Measurements from ENCODE around the gene RARRES2. TPM values are rescaled to one million over a fixed set of nuclear protein-coding genes. Genes with fewer than 3 reads are reported as not detected.

The RARRES2 gene
- not detected in 5 replicates for total RNA-seq (2022; extraction: Qiagen RNA extraction; ENCODE audit: low read depth)

DNA sequence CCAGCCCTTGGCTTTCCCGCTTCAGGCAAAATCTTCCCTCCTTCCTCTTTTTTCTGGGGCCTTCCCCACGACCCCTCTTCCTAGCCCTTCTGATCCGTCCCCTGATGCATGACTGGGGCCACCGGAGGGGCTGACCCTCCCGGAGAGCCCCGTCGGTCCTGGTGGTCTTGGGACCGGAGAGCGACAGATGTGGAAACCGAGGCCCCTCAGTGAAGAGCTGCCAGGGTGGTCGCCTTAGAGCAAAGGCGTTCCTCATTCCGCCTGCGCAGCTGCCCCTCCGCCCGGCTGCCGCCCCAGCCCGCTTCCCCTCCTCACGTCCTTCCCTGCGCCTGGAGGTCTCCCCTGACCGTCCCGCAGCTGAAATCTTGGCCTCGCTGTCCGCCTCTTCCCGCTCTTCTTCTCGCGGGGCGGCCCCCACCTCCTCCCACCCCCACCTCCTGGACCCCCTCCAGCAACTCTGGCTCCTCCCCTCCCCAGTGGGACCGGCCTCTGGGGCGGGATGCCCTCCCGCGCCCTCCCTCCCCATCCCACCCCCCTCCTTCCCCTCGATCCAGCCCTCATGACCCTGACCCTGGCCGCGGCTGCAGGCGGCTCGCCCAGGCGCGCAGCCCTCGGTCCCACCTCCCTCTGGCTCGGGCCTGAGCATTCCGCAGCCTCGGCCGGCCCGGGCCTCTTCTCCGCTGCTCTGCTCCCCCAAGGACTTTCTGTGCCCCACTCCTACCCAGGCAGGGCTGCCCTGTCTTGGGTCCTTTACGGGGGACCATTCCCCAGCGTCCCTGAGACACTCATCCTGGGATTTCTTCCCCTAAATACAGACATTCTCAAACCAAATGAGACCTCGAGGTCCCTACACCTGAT is at the start of gene RARRES2:
Gene RARRES2 (minus strand): TSS at position 367 of the 858 bp plus-strand sequence. CDS start 1,020 bp downstream, outside the sequence.

DNA sequence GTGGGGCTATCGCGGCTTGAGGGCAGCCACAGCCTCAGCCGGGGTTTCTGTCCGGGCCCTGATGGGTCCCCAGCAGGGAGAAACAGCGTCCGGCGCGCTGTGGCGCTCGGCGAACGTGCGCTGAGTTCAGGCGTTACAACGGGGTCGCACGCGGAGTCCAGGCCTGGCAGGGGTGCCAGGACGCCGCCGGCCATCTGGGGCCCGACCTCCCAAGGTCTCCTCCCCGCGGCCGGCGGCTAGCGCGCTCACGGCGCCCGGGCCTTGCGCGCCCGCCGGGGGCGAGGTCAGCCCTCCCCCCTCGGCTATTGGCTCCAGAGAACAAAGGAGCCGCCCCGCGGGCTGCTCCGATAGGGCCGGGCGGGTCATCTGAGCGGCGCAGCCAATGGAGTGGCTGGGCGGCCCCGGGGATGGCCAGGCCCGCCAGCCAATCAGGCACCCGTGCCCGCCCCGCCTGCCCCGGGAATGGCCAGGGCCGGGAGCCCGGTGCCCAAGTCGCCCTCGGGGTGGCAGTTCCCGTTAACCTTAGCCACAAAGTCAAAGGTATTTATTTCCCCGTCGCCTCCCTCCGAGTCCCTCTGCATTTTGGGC is 37.5 kb upstream of the RARRES2 start, which contains the start of gene ZNF775:
Gene ZNF775 (plus strand): TSS at position 478 of the 588 bp plus-strand sequence. CDS start 9,141 bp downstream, outside the sequence.

GRCh38 chr7:150368096-150368883 is 26.9 kb upstream of the RARRES2 start, which contains the start of gene REPIN1:
TSS of gene REPIN1 (plus strand) at chr7:150368822. CDS start at chr7:150369712, 890 bp downstream.

GRCh38 chr7:150322833-150323681 is 18.4 kb downstream of the RARRES2 start, which contains the start of the genes ACTR3C and LRRC61:
TSS of gene ACTR3C (minus strand) at chr7:150323545. CDS start at chr7:150295296, 28,249 bp downstream.
TSS of gene LRRC61 (plus strand) at chr7:150323355. CDS start at chr7:150336862, 13,507 bp downstream.

Other genes starting within 250 kb of the RARRES2 start
- gene LRRC61, start 18.3 kb downstream of the RARRES2 start, total RNA-seq (2022; extraction: Qiagen RNA extraction; ENCODE audit: low read depth): 0.12 to 0.19 TPM (median 0.17 TPM) in 3 of 5 replicates, not detected in the others
- gene ACTR3C, start 18.1 kb downstream of the RARRES2 start, total RNA-seq (2022; extraction: Qiagen RNA extraction; ENCODE audit: low read depth): not detected in 5 replicates
- 73.2 to 96.1 TPM (median 93.1 TPM) in 5 replicates for gene REPIN1, start 27.2 kb upstream of the RARRES2 start, total RNA-seq (2022; extraction: Qiagen RNA extraction; ENCODE audit: low read depth)
- gene ZNF775, start 37.7 kb upstream of the RARRES2 start, total RNA-seq (2022; extraction: Qiagen RNA extraction; ENCODE audit: low read depth): 3.8 to 7.4 TPM (median 6.1 TPM) in 5 replicates
- gene GIMAP8, start 109.0 kb upstream of the RARRES2 start, total RNA-seq (2022; extraction: Qiagen RNA extraction; ENCODE audit: low read depth): not detected in 5 replicates
- gene GIMAP7, start 173.2 kb upstream of the RARRES2 start, total RNA-seq (2022; extraction: Qiagen RNA extraction; ENCODE audit: low read depth): not detected in 5 replicates
- gene GIMAP4, start 225.8 kb upstream of the RARRES2 start, total RNA-seq (2022; extraction: Qiagen RNA extraction; ENCODE audit: low read depth): not detected in 5 replicates

Measured in A549 treated with RU486 at 1 μM for 4 hours (cell line).